Glutamatergic neuron (in vitro differentiated cells): ENCODE measurements around the gene VPS16. TPM values are rescaled to one million over a fixed set of nuclear protein-coding genes. Genes with fewer than 3 reads are reported as not detected.

Source experiments
- DNase-seq: peaks from one replicate; pipeline ENCODE4 v3.0.0; 2022
- H3K27ac Mint-ChIP-seq: one replicate; pipeline ENCODE4 v1.8.0; 2020; ENCODE audit warnings: mild to moderate bottlenecking, mixed read lengths, inconsistent platforms; ENCODE audit not compliant: unreplicated experiment
- H3K27me3 Mint-ChIP-seq: one replicate; pipeline ENCODE4 v1.8.0; 2020; ENCODE audit warnings: mild to moderate bottlenecking, moderate library complexity, mixed read lengths, inconsistent platforms; ENCODE audit not compliant: unreplicated experiment
- H3K36me3 Mint-ChIP-seq: one replicate; pipeline ENCODE4 v1.8.0; 2020; ENCODE audit warnings: mild to moderate bottlenecking, mixed read lengths, inconsistent platforms; ENCODE audit not compliant: unreplicated experiment
- H3K4me1 Mint-ChIP-seq: one replicate; pipeline ENCODE4 v1.8.0; 2020; ENCODE audit warnings: mild to moderate bottlenecking, low read depth, mixed read lengths, inconsistent platforms; ENCODE audit not compliant: unreplicated experiment
- H3K4me3 Mint-ChIP-seq: one replicate; pipeline ENCODE4 v1.8.0; 2020; ENCODE audit warnings: mild to moderate bottlenecking, mixed read lengths, inconsistent platforms; ENCODE audit not compliant: unreplicated experiment
- H3K9me3 Mint-ChIP-seq: one replicate; pipeline ENCODE4 v1.8.0; 2020; ENCODE audit warnings: mild to moderate bottlenecking, moderate library complexity, mixed read lengths, inconsistent platforms; ENCODE audit not compliant: unreplicated experiment
- CTCF ChIP-seq: fragments of 200-600 bp; sonication (generic); IDR thresholded peaks from one replicate; pipeline ENCODE4 v1.5.0; 2021; ENCODE audit not compliant: partially characterized antibody, unreplicated experiment
- total RNA-seq: library from RNA; stranded (reverse); fragmentation: NEBNext Ultra II Directional; extraction: Animal tissue kit (Norgen Biotek cat#: 25700); gene quantifications from one replicate; pipeline ENCODE4 v1.2.1, GENCODE V29; 2021; ENCODE audit not compliant: unreplicated experiment

Gene VPS16
- total RNA-seq, 1 donor from 2014 or later = 46.3 TPM

DNA sequence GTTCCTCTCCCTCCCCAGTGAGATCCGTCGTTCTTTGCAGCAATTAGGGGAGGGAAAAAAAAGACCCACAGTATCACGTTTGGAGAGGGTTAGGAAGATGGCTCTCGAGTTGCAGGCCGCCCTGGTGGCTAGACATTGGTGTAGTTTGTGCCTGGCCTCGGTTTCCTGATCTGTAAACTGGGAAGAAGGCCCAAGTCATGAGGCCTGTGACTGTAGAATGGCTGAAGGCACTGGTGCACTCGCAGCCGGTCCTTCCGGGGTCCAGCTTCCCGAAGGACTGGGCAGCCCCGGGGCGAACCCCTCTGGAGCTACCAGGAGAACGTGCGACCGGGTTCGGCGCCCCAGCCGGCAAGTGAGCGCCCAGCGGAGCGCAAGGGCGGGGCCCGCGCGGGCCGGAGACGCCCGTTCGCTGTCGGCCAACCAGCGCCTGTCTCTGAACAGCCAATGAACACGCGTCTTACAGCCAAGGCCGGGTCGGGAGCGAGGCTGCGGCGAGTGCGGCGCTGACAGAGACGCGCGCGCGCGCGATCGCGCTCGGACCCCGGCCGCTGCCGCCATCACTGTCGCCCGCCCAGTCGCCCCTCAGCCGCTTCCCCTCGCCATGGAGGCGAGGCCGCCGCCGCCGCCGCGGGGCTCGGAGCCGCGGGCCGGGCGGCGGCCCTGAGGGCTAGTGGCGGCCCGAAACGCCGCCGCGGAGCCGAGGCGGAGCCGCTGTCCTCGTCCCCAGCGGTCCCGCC is 32.6 kb downstream of the VPS16 start, which contains the start of gene PTPRA:
TSS of gene PTPRA (plus strand) at position 472 of the 737 bp plus-strand sequence. CDS start 90,797 bp downstream, outside the sequence.
- Mint-ChIP-seq H3K27ac (peak within 1 kb of the TSS; percentile 75), H3K4me1 (peaks cover 13% of the 10 kb centered on the region), H3K27me3 (peaks cover 5% of the 10 kb centered on the region), H3K4me3 (peak within 1 kb of the TSS; percentile 92), H3K9me3 (no peaks in the 10 kb centered on the region), H3K36me3 (no peaks in the 10 kb centered on the region)
- DNase-seq = peak; percentile 94
- TF ChIP-seq CTCF = no peak

- H3K27ac Mint-ChIP-seq = no peak overlapping the region
- no peaks in the 10 kb centered on the region for H3K36me3 Mint-ChIP-seq
- H3K4me1 Mint-ChIP-seq = peaks cover 13% of the 10 kb centered on the region
- H3K9me3 Mint-ChIP-seq = no peaks in the 10 kb centered on the region
- no peak for TF ChIP-seq CTCF
- no peak for DNase-seq
- peaks cover 5% of the 10 kb centered on the region for H3K27me3 Mint-ChIP-seq
- peak overlapping the region; percentile 81 for H3K4me3 Mint-ChIP-seq
Measured at GRCh38 chr20:2873747-2874041, 33.1 kb downstream of the VPS16 start.

- H3K27ac Mint-ChIP-seq = peak overlapping the region; percentile 29
- DNase-seq = no peak
- TF ChIP-seq CTCF = no peak
- H3K4me1 Mint-ChIP-seq = peaks cover 15% of the 10 kb centered on the region
- H3K36me3 Mint-ChIP-seq = no peaks in the 10 kb centered on the region
- H3K27me3 Mint-ChIP-seq = peaks cover 5% of the 10 kb centered on the region
- no peaks in the 10 kb centered on the region for H3K9me3 Mint-ChIP-seq
- peak overlapping the region; percentile 81 for H3K4me3 Mint-ChIP-seq
Measured at GRCh38 chr20:2874456-2874855, 33.9 kb downstream of the VPS16 start.

DNA sequence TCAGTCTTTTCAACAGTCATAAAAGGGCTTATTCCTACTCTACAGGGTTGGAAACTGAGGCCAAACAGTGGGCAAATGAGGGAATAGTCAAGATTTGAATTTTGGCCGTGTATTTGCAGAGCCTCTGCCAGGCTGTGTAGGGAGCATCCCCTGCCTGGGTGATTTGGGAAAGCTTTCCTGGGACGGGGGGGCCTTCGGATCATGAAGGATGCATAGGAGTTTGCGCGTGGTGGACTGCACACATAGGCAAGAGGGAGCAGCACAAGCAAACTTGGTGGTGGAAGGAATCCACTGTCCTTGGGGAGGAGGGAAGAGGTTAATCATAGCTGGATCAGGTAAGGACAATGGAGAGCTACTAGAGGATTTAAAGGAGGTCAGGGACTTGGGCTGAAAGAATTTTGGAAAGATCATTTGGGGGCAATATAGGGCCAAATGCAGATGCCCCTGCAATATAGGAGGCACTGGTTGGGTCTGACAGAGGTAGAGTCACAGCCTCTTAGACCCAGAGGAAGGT is 35.2 kb downstream of the VPS16 start:
- Mint-ChIP-seq H3K4me1 (peaks cover 14% of the 10 kb centered on the region), H3K9me3 (no peaks in the 10 kb centered on the region), H3K27me3 (peaks cover 5% of the 10 kb centered on the region), H3K4me3 (no peak overlapping the region), H3K27ac (peak overlapping the region; percentile 55), H3K36me3 (no peaks in the 10 kb centered on the region)
- no peak for TF ChIP-seq CTCF
- no peak for DNase-seq

- H3K9me3 Mint-ChIP-seq = no peaks in the 10 kb centered on the region
- no peak overlapping the region for H3K4me3 Mint-ChIP-seq
- H3K27ac Mint-ChIP-seq = no peak overlapping the region
- no peak for TF ChIP-seq CTCF
- H3K4me1 Mint-ChIP-seq = peaks cover 11% of the 10 kb centered on the region
- H3K27me3 Mint-ChIP-seq = no peaks in the 10 kb centered on the region
- DNase-seq = no peak
- H3K36me3 Mint-ChIP-seq = no peaks in the 10 kb centered on the region
Measured at GRCh38 chr20:2878515-2878914, 38.0 kb downstream of the VPS16 start.
